Uterus (tissue), 4 donors: Measurements from ENCODE around the gene MMP1. TPM values are rescaled to one million over a fixed set of nuclear protein-coding genes. Genes with fewer than 3 reads are reported as not detected.

Source experiments
- DNase-seq, 2 donors: peaks; one replicate each; pipeline ENCODE4 v3.0.0-alpha.2; 2019 to 2020
- H3K27ac ChIP-seq, 2 donors: fragments of 200-600 bp; sonication (generic); 1 replicate in 1 of 2; 2 replicates in 1 of 2; pipeline ENCODE4 v1.5.1; 2016 to 2018
- H3K27me3 ChIP-seq, 2 donors: fragments of 200-600 bp; sonication (generic); one replicate each; pipeline ENCODE4 v1.5.1; 2018 to 2019; ENCODE audit warnings: control low read depth in 1 of 2
- H3K36me3 ChIP-seq, 2 donors: fragments of 200-600 bp; sonication (generic); one replicate each; pipeline ENCODE4 v1.5.1; 2019; ENCODE audit warnings: control low read depth in 1 of 2
- H3K4me1 ChIP-seq, 2 donors: fragments of 200-600 bp; sonication (generic); one replicate each; pipeline ENCODE4 v1.5.1; 2018 to 2019; ENCODE audit warnings: control low read depth in 1 of 2
- H3K4me3 ChIP-seq, 2 donors: fragments of 200-600 bp; sonication (generic); 1 replicate in 1 of 2; 2 replicates in 1 of 2; pipeline ENCODE4 v1.5.1; 2018 to 2019; ENCODE audit warnings: mild to moderate bottlenecking in 1 of 2
- H3K9me3 ChIP-seq, 2 donors: fragments of 200-600 bp; sonication (generic); one replicate each; pipeline ENCODE4 v1.5.1; 2019; ENCODE audit warnings: control low read depth in 1 of 2
- CTCF ChIP-seq, 4 experiments: fragments of 200-600 bp in 2 of 4; fragments of 450-650 bp in 2 of 4; sonication (generic) in 2 of 4; IDR thresholded peaks; one replicate each; pipeline ENCODE4 v1.5.1; 2016 to 2019; ENCODE audit warnings: antibody characterized with exemption in 4 of 4, mild to moderate bottlenecking in 2 of 4, moderate library complexity in 1 of 4
- POLR2A ChIP-seq, 2 donors: fragments of 450-650 bp; IDR thresholded peaks; one replicate each; pipeline ENCODE4 v1.6.1; 2016; ENCODE audit warnings: antibody characterized with exemption in 2 of 2, mild to moderate bottlenecking in 1 of 2, moderate library complexity in 1 of 2
- intact Hi-C: fragments of 100-400 bp; cut with DNase I; formaldehyde crosslinking; loops from one replicate; pipeline ENCODE4 v1.15.1; 2023; ENCODE audit warnings: low total_unique reads
- total RNA-seq, 4 donors: library from RNA; depleted of rRNA in 3 of 4; stranded (reverse); fragments of >200 nt in 3 of 4; gene quantifications; one replicate each; pipeline versions ENCODE4 v1.1.0 to v1.2.4, GENCODE V29; 2014 to 2023
- donor health status: DM: yes; HTN: yes; CAD: no.

Gene MMP1
- total RNA-seq, 4 donors from 2014 or later = 0.41 TPM; not detected in 3

- no peak for TF ChIP-seq POLR2A (IDR thresholded peaks at IDR 0.05)
- no peak for TF ChIP-seq CTCF (IDR thresholded peaks at IDR 0.05)
- H3K4me1 ChIP-seq = no peaks in the 10 kb centered on the region
- no peak overlapping the region for H3K27ac ChIP-seq
- intact Hi-C loops = no loop called here
- H3K9me3 ChIP-seq = no peaks in the 10 kb centered on the region
- no peak overlapping the region for H3K4me3 ChIP-seq
- no peak for DNase-seq
- no peaks in the 10 kb centered on the region for H3K27me3 ChIP-seq
- no peaks in the 10 kb centered on the region for H3K36me3 ChIP-seq
Observed at GRCh38 chr11:102837646-102838045, 39.7 kb upstream of the MMP1 start.

- TF ChIP-seq CTCF (IDR thresholded peaks at IDR 0.05) (no peak), POLR2A (IDR thresholded peaks at IDR 0.05) (no peak)
- no peaks in the 10 kb centered on the region for H3K36me3 ChIP-seq
- H3K27ac ChIP-seq = no peak overlapping the region
- no peak overlapping the region for H3K4me3 ChIP-seq
- H3K27me3 ChIP-seq = no peaks in the 10 kb centered on the region
- H3K4me1 ChIP-seq = no peaks in the 10 kb centered on the region
- DNase-seq = no peak
- H3K9me3 ChIP-seq = no peaks in the 10 kb centered on the region
- intact Hi-C loops = no loop called here
Observed at GRCh38 chr11:102837156-102837555, 39.2 kb upstream of the MMP1 start.

GRCh38 chr11:102836290-102836875, 38.4 kb upstream of the MMP1 start:
- intact Hi-C loops = no loop called here
- Histone ChIP-seq H3K27me3 (no peaks in the 10 kb centered on the region), H3K4me3 (no peak overlapping the region), H3K27ac (no peak overlapping the region), H3K9me3 (no peaks in the 10 kb centered on the region), H3K4me1 (no peaks in the 10 kb centered on the region), H3K36me3 (no peaks in the 10 kb centered on the region)
- TF ChIP-seq POLR2A (IDR thresholded peaks at IDR 0.05) (no peak), CTCF (IDR thresholded peaks at IDR 0.05) (no peak)
- DNase-seq = no peak

- Histone ChIP-seq H3K36me3 (no peaks in the 10 kb centered on the region), H3K27me3 (no peaks in the 10 kb centered on the region), H3K9me3 (no peaks in the 10 kb centered on the region), H3K4me3 (no peak overlapping the region), H3K4me1 (no peaks in the 10 kb centered on the region), H3K27ac (no peak overlapping the region)
- TF ChIP-seq CTCF (IDR thresholded peaks at IDR 0.05) (no peak), POLR2A (IDR thresholded peaks at IDR 0.05) (no peak)
- DNase-seq = no peak
- intact Hi-C loops = no loop called here
Observed at GRCh38 chr11:102833731-102834130, 35.8 kb upstream of the MMP1 start.

GRCh38 chr11:102832612-102833011, 34.7 kb upstream of the MMP1 start:
- no peak for DNase-seq
- no peak overlapping the region for H3K4me3 ChIP-seq
- no peaks in the 10 kb centered on the region for H3K36me3 ChIP-seq
- H3K27me3 ChIP-seq = no peaks in the 10 kb centered on the region
- no peaks in the 10 kb centered on the region for H3K9me3 ChIP-seq
- TF ChIP-seq CTCF (IDR thresholded peaks at IDR 0.05) = no peak
- no peak for TF ChIP-seq POLR2A (IDR thresholded peaks at IDR 0.05)
- intact Hi-C loops = no loop called here
- H3K27ac ChIP-seq = no peak overlapping the region
- no peaks in the 10 kb centered on the region for H3K4me1 ChIP-seq
